HEK293 (cell line): Measurements from ENCODE around the gene LDLRAD2.

Source experiments
- CTCF ChIA-PET: fragments of 350-600 bp; formaldehyde crosslinking; extraction: SDS; loops from one replicate; lab custom pipeline; 2021; ENCODE audit warnings: antibody characterized with exemption; lab: Yijun Ruan, JAX
- POLR2A ChIA-PET: fragments of 300-600 bp; formaldehyde crosslinking; extraction: SDS; loops from one replicate; lab custom pipeline; 2020; ENCODE audit warnings: antibody characterized with exemption, inconsistent platforms; lab: Yijun Ruan, JAX
- H3K27ac ChIP-seq: fragments of 200-500 bp; sonication (Bioruptor generic); 2 replicates; pipeline ENCODE4 v1.5.1; 2014; ENCODE audit warnings: low read depth, low read length, control low read depth, inconsistent platforms; ENCODE audit errors: extremely low read depth
- H3K36me3 ChIP-seq, 2 experiments: fragments of 200-500 bp in 1 of 2; sonication (Bioruptor generic) in 1 of 2; 1 replicate in 1 of 2; 2 replicates in 1 of 2; pipeline ENCODE4 v1.5.1; 2014 to 2017; ENCODE audit warnings: inconsistent platforms in 2 of 2, low read length in 2 of 2; ENCODE audit not compliant: control insufficient read depth in 2 of 2, insufficient read depth in 1 of 2
- H3K4me1 ChIP-seq: fragments of 200-500 bp; sonication (Bioruptor generic); 2 replicates; pipeline ENCODE4 v1.5.1; 2014; ENCODE audit warnings: mild to moderate bottlenecking, low read length, inconsistent platforms; ENCODE audit not compliant: control insufficient read depth, insufficient read depth
- H3K4me3 ChIP-seq: 2 replicates; pipeline ENCODE4 v1.5.1; 2011; ENCODE audit warnings: low read depth, mild to moderate bottlenecking, control low read depth, low read length, moderate library complexity
- H3K9me3 ChIP-seq: fragments of 200-500 bp; sonication (Bioruptor generic); 2 replicates; pipeline ENCODE4 v1.5.1; 2014; ENCODE audit warnings: low read depth, low read length, inconsistent platforms; ENCODE audit not compliant: control insufficient read depth, insufficient read depth
- RBAK ChIP-seq: fragments of 450-650 bp; formaldehyde crosslinking; IDR thresholded peaks from 2 replicates; pipeline ENCODE4 v1.5.1; 2016; ENCODE audit warnings: missing biosample characterization, missing genetic modification characterization
- SP2 ChIP-seq: fragments of 450-650 bp; formaldehyde crosslinking; IDR thresholded peaks from 2 replicates; pipeline ENCODE4 v1.5.1; 2016; ENCODE audit warnings: missing biosample characterization, missing genetic modification characterization
- SP7 ChIP-seq: fragments of 450-650 bp; formaldehyde crosslinking; IDR thresholded peaks from 2 replicates; pipeline ENCODE4 v1.5.1; 2016; ENCODE audit warnings: missing biosample characterization, missing genetic modification characterization
- ZBTB21 ChIP-seq: fragments of 450-650 bp; formaldehyde crosslinking; IDR thresholded peaks from 2 replicates; pipeline ENCODE4 v1.5.1; 2017; ENCODE audit warnings: missing biosample characterization, missing genetic modification characterization
- ZFP37 ChIP-seq: fragments of 450-650 bp; formaldehyde crosslinking; IDR thresholded peaks from 2 replicates; pipeline ENCODE4 v1.5.1; 2016; ENCODE audit warnings: missing biosample characterization, missing genetic modification characterization
- ZFP69B ChIP-seq: fragments of 450-650 bp; formaldehyde crosslinking; IDR thresholded peaks from 2 replicates; pipeline ENCODE4 v1.5.1; 2016; ENCODE audit warnings: missing biosample characterization, missing genetic modification characterization
- ZNF202 ChIP-seq: fragments of 450-650 bp; formaldehyde crosslinking; IDR thresholded peaks from 2 replicates; pipeline ENCODE4 v1.5.1; 2016; ENCODE audit warnings: missing biosample characterization, missing genetic modification characterization, borderline replicate concordance
- ZNF214 ChIP-seq: fragments of 450-650 bp; formaldehyde crosslinking; IDR thresholded peaks from 2 replicates; pipeline ENCODE4 v1.5.1; 2017; ENCODE audit warnings: missing biosample characterization, mild to moderate bottlenecking, missing genetic modification characterization, borderline replicate concordance
- ZNF266 ChIP-seq: fragments of 450-650 bp; formaldehyde crosslinking; IDR thresholded peaks from 2 replicates; pipeline ENCODE4 v1.5.1; 2016; ENCODE audit warnings: missing biosample characterization, missing genetic modification characterization, low read depth
- ZNF354C ChIP-seq: fragments of 450-650 bp; formaldehyde crosslinking; IDR thresholded peaks from 2 replicates; pipeline ENCODE4 v1.5.1; 2016; ENCODE audit warnings: missing biosample characterization, missing genetic modification characterization, low read depth, borderline replicate concordance
- ZNF433 ChIP-seq: fragments of 450-650 bp; formaldehyde crosslinking; IDR thresholded peaks from 2 replicates; pipeline ENCODE4 v1.5.1; 2016; ENCODE audit warnings: missing biosample characterization, missing genetic modification characterization, low read depth
- ZNF514 ChIP-seq: fragments of 450-650 bp; formaldehyde crosslinking; IDR thresholded peaks from 2 replicates; pipeline ENCODE4 v1.5.1; 2016; ENCODE audit warnings: missing biosample characterization, missing genetic modification characterization
- ZNF544 ChIP-seq: fragments of 450-650 bp; formaldehyde crosslinking; IDR thresholded peaks from 2 replicates; pipeline ENCODE4 v1.5.0; 2017; ENCODE audit warnings: missing biosample characterization, missing genetic modification characterization
- ZNF658 ChIP-seq: fragments of 450-650 bp; formaldehyde crosslinking; IDR thresholded peaks from 2 replicates; pipeline ENCODE4; 2016; ENCODE audit warnings: missing biosample characterization, missing genetic modification characterization
- ZNF707 ChIP-seq: fragments of 450-650 bp; formaldehyde crosslinking; IDR thresholded peaks from 2 replicates; pipeline ENCODE4 v1.5.1; 2016; ENCODE audit warnings: missing biosample characterization, missing genetic modification characterization
- ZNF837 ChIP-seq: fragments of 450-650 bp; formaldehyde crosslinking; IDR thresholded peaks from 2 replicates; pipeline ENCODE4 v1.5.1; 2016; ENCODE audit warnings: missing biosample characterization, missing genetic modification characterization
- TF ChIP-seq, protein P1 (sequence below): IDR thresholded peaks from 2 replicates; pipeline ENCODE4 v1.6.1; 2011; ENCODE audit warnings: mild to moderate bottlenecking, low read depth, low read length, borderline replicate concordance
- TF ChIP-seq, protein P2 (sequence below): fragments of 450-650 bp; formaldehyde crosslinking; IDR thresholded peaks from 2 replicates; pipeline ENCODE4 v1.5.1; 2016; ENCODE audit warnings: missing biosample characterization, missing genetic modification characterization
- TF ChIP-seq, protein P3 (sequence below): fragments of 450-650 bp; formaldehyde crosslinking; IDR thresholded peaks from 2 replicates; pipeline ENCODE4 v1.5.1; 2017; ENCODE audit warnings: missing biosample characterization, missing genetic modification characterization
- TF ChIP-seq, protein P4 (sequence below): fragments of 450-650 bp; formaldehyde crosslinking; IDR thresholded peaks from 2 replicates; pipeline ENCODE4 v1.5.1; 2016; ENCODE audit warnings: missing biosample characterization, missing genetic modification characterization
- TF ChIP-seq, protein P5 (sequence below): fragments of 450-650 bp; formaldehyde crosslinking; IDR thresholded peaks from 2 replicates; pipeline ENCODE4 v1.5.1; 2017; ENCODE audit warnings: missing biosample characterization, mild to moderate bottlenecking, missing genetic modification characterization, moderate library complexity
- TF ChIP-seq, protein P6 (sequence below): fragments of 450-650 bp; formaldehyde crosslinking; IDR thresholded peaks from 2 replicates; pipeline ENCODE4 v1.5.1; 2017; ENCODE audit warnings: missing biosample characterization, missing genetic modification characterization
- TF ChIP-seq, protein P7 (sequence below): fragments of 450-650 bp; formaldehyde crosslinking; IDR thresholded peaks from 2 replicates; pipeline ENCODE4 v1.5.1; 2016; ENCODE audit warnings: missing biosample characterization, missing genetic modification characterization, low read depth

The LDLRAD2 gene

DNA sequence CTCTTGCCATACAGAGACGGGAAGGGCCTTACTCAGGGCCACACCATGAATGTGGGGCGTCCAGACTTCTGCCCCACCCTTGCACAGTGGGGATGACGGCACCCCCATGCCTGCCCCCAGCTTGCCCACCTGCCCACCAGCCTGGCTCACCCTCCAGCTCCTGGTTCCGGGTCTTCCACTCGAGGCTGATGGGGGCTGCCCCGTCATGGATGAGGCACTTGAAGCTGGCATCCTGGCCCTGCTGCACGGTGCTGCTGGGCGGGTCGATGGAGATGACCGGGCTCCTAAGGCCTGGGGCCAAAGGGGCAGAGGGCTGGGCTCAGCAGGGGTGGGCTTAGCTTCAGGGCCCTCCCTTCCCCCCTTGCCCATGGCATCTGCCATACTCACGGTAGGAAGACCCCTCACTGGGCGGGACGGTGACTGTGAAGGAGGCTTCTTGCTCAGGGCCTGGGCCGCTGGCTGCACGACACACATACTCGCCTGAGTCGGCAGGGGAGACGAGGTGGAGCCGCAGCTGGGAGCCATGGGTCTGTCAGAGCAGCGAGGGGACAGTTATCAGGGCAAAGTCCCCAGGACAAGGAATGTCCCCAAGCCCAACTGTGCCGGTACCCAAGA lies 29.9 kb downstream of the LDLRAD2 start:
- no peaks in the 10 kb centered on the region for H3K9me3 ChIP-seq
- ChIA-PET POLR2A (no interaction called here), CTCF (interaction anchor here (0.5 to 0.7 kb wide), 3 partner anchors 47 to 181 kb away, joined by 3 to 4 read pairs (median 3); no protein-coding TSS in a partner anchor)
- TF ChIP-seq ZNF544, result no peak
- no peak for TF ChIP-seq SP2 (tag by site-specific recombination)
- TF ChIP-seq ZNF433 (tag by site-specific recombination), result no peak
- no peak for TF ChIP-seq ZNF354C (tag by site-specific recombination)
- no peak for TF ChIP-seq ZNF266 (tag by site-specific recombination)
- TF ChIP-seq, protein P1, sequence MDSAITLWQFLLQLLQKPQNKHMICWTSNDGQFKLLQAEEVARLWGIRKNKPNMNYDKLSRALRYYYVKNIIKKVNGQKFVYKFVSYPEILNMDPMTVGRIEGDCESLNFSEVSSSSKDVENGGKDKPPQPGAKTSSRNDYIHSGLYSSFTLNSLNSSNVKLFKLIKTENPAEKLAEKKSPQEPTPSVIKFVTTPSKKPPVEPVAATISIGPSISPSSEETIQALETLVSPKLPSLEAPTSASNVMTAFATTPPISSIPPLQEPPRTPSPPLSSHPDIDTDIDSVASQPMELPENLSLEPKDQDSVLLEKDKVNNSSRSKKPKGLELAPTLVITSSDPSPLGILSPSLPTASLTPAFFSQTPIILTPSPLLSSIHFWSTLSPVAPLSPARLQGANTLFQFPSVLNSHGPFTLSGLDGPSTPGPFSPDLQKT, result no peak
- TF ChIP-seq, protein P2, sequence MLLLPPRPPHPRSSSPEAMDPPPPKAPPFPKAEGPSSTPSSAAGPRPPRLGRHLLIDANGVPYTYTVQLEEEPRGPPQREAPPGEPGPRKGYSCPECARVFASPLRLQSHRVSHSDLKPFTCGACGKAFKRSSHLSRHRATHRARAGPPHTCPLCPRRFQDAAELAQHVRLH (tag by site-specific recombination), result no peak
- TF ChIP-seq SP7 (tag by site-specific recombination), result no peak
- TF ChIP-seq ZNF214 (tag by site-specific recombination), result no peak
- TF ChIP-seq, protein P3, sequence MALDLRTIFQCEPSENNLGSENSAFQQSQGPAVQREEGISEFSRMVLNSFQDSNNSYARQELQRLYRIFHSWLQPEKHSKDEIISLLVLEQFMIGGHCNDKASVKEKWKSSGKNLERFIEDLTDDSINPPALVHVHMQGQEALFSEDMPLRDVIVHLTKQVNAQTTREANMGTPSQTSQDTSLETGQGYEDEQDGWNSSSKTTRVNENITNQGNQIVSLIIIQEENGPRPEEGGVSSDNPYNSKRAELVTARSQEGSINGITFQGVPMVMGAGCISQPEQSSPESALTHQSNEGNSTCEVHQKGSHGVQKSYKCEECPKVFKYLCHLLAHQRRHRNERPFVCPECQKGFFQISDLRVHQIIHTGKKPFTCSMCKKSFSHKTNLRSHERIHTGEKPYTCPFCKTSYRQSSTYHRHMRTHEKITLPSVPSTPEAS (tag by site-specific recombination), result no peak
- no peak for TF ChIP-seq ZBTB21 (tag by site-specific recombination)
- TF ChIP-seq RBAK (tag by site-specific recombination), result no peak
- TF ChIP-seq, protein P4, sequence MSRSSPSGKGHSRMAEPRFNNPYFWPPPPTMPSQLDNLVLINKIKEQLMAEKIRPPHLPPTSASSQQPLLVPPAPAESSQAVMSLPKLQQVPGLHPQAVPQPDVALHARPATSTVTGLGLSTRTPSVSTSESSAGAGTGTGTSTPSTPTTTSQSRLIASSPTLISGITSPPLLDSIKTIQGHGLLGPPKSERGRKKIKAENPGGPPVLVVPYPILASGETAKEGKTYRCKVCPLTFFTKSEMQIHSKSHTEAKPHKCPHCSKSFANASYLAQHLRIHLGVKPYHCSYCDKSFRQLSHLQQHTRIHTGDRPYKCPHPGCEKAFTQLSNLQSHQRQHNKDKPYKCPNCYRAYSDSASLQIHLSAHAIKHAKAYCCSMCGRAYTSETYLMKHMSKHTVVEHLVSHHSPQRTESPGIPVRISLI (tag by site-specific recombination), result no peak
- no peak for TF ChIP-seq ZNF202
- no peak for TF ChIP-seq ZNF658 (tag by site-specific recombination)
- no peak for TF ChIP-seq ZNF707 (tag by site-specific recombination)
- TF ChIP-seq ZFP37 (tag by site-specific recombination), result no peak
- no peak for TF ChIP-seq ZNF837 (tag by site-specific recombination)
- TF ChIP-seq, protein P5, sequence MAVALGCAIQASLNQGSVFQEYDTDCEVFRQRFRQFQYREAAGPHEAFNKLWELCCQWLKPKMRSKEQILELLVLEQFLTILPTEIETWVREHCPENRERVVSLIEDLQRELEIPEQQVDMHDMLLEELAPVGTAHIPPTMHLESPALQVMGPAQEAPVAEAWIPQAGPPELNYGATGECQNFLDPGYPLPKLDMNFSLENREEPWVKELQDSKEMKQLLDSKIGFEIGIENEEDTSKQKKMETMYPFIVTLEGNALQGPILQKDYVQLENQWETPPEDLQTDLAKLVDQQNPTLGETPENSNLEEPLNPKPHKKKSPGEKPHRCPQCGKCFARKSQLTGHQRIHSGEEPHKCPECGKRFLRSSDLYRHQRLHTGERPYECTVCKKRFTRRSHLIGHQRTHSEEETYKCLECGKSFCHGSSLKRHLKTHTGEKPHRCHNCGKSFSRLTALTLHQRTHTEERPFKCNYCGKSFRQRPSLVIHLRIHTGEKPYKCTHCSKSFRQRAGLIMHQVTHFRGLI (tag by site-specific recombination), result no peak
- no peaks in the 10 kb centered on the region for H3K4me1 ChIP-seq
- H3K36me3 ChIP-seq, result peaks cover 0 to 59% of the 10 kb centered on the region in 2 experiments; a peak in 2 of 3 replicates
- no peak overlapping the region for H3K4me3 ChIP-seq
- H3K27ac ChIP-seq, result no peak overlapping the region

DNA sequence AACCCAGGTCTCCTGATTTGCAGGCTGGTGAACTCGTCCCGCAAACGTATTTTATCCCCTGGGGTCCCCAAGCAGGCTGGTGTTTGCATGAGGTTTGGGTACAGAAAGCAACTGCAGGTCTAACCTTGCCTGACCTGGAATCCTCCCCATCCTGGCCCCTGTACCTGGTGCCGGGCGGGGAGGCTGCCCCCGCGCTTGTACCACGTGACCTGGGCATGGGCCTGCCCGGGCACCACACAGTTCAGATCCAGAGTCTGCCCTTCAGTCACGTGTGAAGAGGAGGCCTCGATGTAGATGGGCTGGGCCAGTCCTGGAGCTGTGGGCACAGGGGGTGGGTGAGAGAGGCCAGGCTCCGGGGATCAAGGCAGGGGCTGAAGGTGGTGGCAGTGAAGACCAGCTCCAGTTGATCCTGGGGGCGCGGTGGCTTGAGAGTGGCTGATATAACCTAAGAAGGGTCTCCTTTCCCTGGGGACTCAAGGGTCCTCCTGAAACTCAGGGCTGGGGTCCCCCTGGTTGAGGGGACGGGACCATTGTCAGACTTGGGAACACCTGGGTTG lies 30.6 kb downstream of the LDLRAD2 start:
- H3K9me3 ChIP-seq, result no peaks in the 10 kb centered on the region
- ChIA-PET CTCF (interaction anchor here (0.5 kb wide), 1 partner anchor 66 kb away, joined by 3 read pairs; no protein-coding TSS in a partner anchor), POLR2A (no interaction called here)
- TF ChIP-seq ZNF514 (tag by site-specific recombination) (no peak), ZFP69B (tag by site-specific recombination) (no peak), ZNF433 (tag by site-specific recombination) (no peak)
- TF ChIP-seq, protein P6, sequence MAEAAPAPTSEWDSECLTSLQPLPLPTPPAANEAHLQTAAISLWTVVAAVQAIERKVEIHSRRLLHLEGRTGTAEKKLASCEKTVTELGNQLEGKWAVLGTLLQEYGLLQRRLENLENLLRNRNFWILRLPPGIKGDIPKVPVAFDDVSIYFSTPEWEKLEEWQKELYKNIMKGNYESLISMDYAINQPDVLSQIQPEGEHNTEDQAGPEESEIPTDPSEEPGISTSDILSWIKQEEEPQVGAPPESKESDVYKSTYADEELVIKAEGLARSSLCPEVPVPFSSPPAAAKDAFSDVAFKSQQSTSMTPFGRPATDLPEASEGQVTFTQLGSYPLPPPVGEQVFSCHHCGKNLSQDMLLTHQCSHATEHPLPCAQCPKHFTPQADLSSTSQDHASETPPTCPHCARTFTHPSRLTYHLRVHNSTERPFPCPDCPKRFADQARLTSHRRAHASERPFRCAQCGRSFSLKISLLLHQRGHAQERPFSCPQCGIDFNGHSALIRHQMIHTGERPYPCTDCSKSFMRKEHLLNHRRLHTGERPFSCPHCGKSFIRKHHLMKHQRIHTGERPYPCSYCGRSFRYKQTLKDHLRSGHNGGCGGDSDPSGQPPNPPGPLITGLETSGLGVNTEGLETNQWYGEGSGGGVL, result no peak
- TF ChIP-seq, protein P7, sequence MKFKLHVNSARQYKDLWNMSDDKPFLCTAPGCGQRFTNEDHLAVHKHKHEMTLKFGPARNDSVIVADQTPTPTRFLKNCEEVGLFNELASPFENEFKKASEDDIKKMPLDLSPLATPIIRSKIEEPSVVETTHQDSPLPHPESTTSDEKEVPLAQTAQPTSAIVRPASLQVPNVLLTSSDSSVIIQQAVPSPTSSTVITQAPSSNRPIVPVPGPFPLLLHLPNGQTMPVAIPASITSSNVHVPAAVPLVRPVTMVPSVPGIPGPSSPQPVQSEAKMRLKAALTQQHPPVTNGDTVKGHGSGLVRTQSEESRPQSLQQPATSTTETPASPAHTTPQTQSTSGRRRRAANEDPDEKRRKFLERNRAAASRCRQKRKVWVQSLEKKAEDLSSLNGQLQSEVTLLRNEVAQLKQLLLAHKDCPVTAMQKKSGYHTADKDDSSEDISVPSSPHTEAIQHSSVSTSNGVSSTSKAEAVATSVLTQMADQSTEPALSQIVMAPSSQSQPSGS (tag by site-specific recombination), result no peak
- no peak overlapping the region for H3K4me3 ChIP-seq
- no peaks in the 10 kb centered on the region for H3K4me1 ChIP-seq
- peaks cover 0 to 63% of the 10 kb centered on the region in 2 experiments; a peak in 2 of 3 replicates for H3K36me3 ChIP-seq
- no peak overlapping the region for H3K27ac ChIP-seq
